Panc1 (cell line): ENCODE data around the gene RRM2.

Experiments
- POLR2AphosphoS5 ChIP-seq: IDR thresholded peaks from 2 replicates; pipeline ENCODE4 v1.6.1; 2012; ENCODE audit warnings: mild to moderate bottlenecking, low read depth, low read length, moderate library complexity
- REST ChIP-seq, 2 experiments: IDR thresholded peaks; 2 replicates each; pipeline ENCODE4 v1.6.1; 2011 to 2012; ENCODE audit warnings: low read depth in 2 of 2, control low read depth in 1 of 2, low read length in 1 of 2, mild to moderate bottlenecking in 1 of 2, moderate library complexity in 1 of 2; ENCODE audit not compliant: insufficient read depth in 1 of 2
- SIN3A ChIP-seq: IDR thresholded peaks from 2 replicates; pipeline ENCODE4 v1.6.1; 2012; ENCODE audit warnings: low read depth, mild to moderate bottlenecking, low read length, moderate library complexity, borderline replicate concordance; ENCODE audit not compliant: insufficient read depth
- TCF7L2 ChIP-seq: IDR thresholded peaks from 2 replicates; pipeline ENCODE4 v1.6.1; 2011; ENCODE audit warnings: mild to moderate bottlenecking, low read depth, low read length, inconsistent platforms
- TF ChIP-seq, protein P1 (sequence below): fragments of 450-650 bp; IDR thresholded peaks from 2 replicates; pipeline ENCODE4 v1.5.1; 2017; ENCODE audit warnings: mild to moderate bottlenecking

DNA sequence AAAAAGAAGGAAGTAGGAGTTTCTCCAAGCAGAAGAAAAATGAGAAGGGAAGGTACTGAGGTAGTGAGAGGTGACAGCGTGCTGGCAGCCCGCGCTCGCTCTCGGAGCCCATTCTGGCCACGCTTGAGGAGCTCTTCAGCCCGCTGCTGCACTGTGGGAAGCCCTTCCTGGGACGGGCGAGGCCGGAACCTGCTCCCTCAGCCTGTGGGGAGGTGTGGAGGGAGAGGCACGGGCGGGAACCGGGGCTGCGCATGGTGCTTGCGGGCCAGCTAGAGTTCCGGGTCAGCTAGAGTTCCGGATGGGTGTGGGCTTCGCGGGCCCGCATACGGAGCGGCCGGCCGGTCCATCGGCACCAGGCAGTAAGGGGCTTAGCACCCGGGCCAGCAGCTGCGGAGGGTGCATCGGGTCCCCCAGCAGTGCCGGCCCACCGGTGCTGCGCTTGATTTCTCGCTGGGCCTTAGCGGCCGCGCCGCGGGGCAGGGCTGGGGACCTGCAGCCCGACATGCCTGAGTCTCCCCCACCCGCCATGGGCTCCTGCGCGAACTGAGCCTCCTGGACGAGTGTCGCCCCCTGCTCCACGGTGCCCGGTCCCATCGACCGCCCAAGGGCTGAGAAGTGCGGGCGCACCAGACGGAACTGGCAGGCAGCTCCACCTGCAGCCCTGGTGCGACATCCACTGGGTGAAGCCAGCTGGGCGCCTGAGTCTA lies 31.2 kb upstream of the RRM2 start:
- TF ChIP-seq, protein P1, sequence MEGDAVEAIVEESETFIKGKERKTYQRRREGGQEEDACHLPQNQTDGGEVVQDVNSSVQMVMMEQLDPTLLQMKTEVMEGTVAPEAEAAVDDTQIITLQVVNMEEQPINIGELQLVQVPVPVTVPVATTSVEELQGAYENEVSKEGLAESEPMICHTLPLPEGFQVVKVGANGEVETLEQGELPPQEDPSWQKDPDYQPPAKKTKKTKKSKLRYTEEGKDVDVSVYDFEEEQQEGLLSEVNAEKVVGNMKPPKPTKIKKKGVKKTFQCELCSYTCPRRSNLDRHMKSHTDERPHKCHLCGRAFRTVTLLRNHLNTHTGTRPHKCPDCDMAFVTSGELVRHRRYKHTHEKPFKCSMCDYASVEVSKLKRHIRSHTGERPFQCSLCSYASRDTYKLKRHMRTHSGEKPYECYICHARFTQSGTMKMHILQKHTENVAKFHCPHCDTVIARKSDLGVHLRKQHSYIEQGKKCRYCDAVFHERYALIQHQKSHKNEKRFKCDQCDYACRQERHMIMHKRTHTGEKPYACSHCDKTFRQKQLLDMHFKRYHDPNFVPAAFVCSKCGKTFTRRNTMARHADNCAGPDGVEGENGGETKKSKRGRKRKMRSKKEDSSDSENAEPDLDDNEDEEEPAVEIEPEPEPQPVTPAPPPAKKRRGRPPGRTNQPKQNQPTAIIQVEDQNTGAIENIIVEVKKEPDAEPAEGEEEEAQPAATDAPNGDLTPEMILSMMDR = no peak
- TF ChIP-seq REST (IDR thresholded peaks at IDR 0.05; ENCODE audit: insufficient read depth in 1 of 2, low read depth in 2 of 2, low read length in 1 of 2) = no peak
- TF ChIP-seq POLR2AphosphoS5 = no peak
- TF ChIP-seq SIN3A = no peak
- TF ChIP-seq TCF7L2 = no peak
